ENCODE data around the gene TMEM63A. TPM values are rescaled to one million over a fixed set of nuclear protein-coding genes. Genes with fewer than 3 reads are reported as not detected.

Gene TMEM63A
- polyA plus RNA-seq, 1 of the 3 experiments (the other 2 are of a cell fraction), result 13.5 TPM

GRCh38 chr1:225830841-225831240 lies 51.3 kb downstream of the TMEM63A start:
- Histone ChIP-seq H3K27ac (ENCODE audit: low read depth in 2 of 2, low read length in 1 of 2) (no peak overlapping the region), H3K9ac (no peak overlapping the region), H3K27me3 (ENCODE audit: insufficient read depth) (no peaks in the 10 kb centered on the region), H3K4me3 (ENCODE audit: low read depth in 2 of 2, low read length in 1 of 2) (no peak overlapping the region), H3K4me2 (no peak overlapping the region), H3K79me2 (ENCODE audit: insufficient read depth) (no peaks in the 10 kb centered on the region), H2AFZ (ENCODE audit: low read depth) (no peak overlapping the region), H3K4me1 (ENCODE audit: control insufficient read depth in 1 of 2, insufficient read depth in 2 of 2, low read depth in 1 of 2, low read length in 1 of 2) (no peaks in the 10 kb centered on the region; a peak in 1 of 4 replicates), H3F3A (replicated peaks; ENCODE audit: insufficient read depth) (no peaks in the 10 kb centered on the region), H3K9me2 (no peaks in the 10 kb centered on the region), H3K36me3 (replicated peaks in 1 of 2; ENCODE audit: control insufficient read depth in 1 of 2, insufficient read depth in 2 of 2, low read length in 1 of 2) (peaks cover 15 to 20% of the 10 kb centered on the region in 2 experiments), H4K20me1 (ENCODE audit: insufficient read depth) (no peaks in the 10 kb centered on the region), H3K9me3 (no peaks in the 10 kb centered on the region)
- no peak for DNase-seq
- 98% methylated on average over 6 of the region's 6 CpGs for WGBS (ENCODE audit: low lambda C conversion rate)
- POLR2A ChIA-PET, result no interaction called here
- no peak for TF ChIP-seq GABPA (IDR thresholded peaks at IDR 0.05; ENCODE audit: low read depth)
- CTCF ChIA-PET, result interaction anchor here (1.6 kb wide), 1 partner anchor 59 kb away, joined by 3 read pairs; no protein-coding TSS in a partner anchor

GRCh38 chr1:225828706-225829345 lies 53.4 kb downstream of the TMEM63A start:
- Histone ChIP-seq H3F3A (replicated peaks; ENCODE audit: insufficient read depth) (no peaks in the 10 kb centered on the region), H3K9me3 (no peaks in the 10 kb centered on the region), H4K20me1 (ENCODE audit: insufficient read depth) (no peaks in the 10 kb centered on the region), H3K9ac (no peak overlapping the region), H3K4me2 (no peak overlapping the region), H2AFZ (ENCODE audit: low read depth) (no peak overlapping the region), H3K4me1 (ENCODE audit: control insufficient read depth in 1 of 2, insufficient read depth in 2 of 2, low read depth in 1 of 2, low read length in 1 of 2) (peaks cover 0 to 6% of the 10 kb centered on the region in 2 experiments; a peak in 1 of 4 replicates), H3K79me2 (ENCODE audit: insufficient read depth) (no peaks in the 10 kb centered on the region), H3K27me3 (ENCODE audit: insufficient read depth) (no peaks in the 10 kb centered on the region), H3K36me3 (replicated peaks in 1 of 2; ENCODE audit: control insufficient read depth in 1 of 2, insufficient read depth in 2 of 2, low read length in 1 of 2) (peaks cover 15 to 20% of the 10 kb centered on the region in 2 experiments), H3K27ac (ENCODE audit: low read depth in 2 of 2, low read length in 1 of 2) (no peak overlapping the region), H3K9me2 (no peaks in the 10 kb centered on the region), H3K4me3 (ENCODE audit: low read depth in 2 of 2, low read length in 1 of 2) (no peak overlapping the region)
- POLR2A ChIA-PET, result no interaction called here
- TF ChIP-seq EP300 (IDR thresholded peaks at IDR 0.05; ENCODE audit: borderline replicate concordance in 1 of 2, low read depth in 1 of 2, low read length in 1 of 2), result no peak
- no peak for TF ChIP-seq GATA2 (CRISPR knock-in tag; IDR thresholded peaks at IDR 0.05)
- no peak for TF ChIP-seq USF2 (IDR thresholded peaks at IDR 0.05; ENCODE audit: borderline replicate concordance, low read depth, low read length)
- no peak for TF ChIP-seq MAX (IDR thresholded peaks at IDR 0.05; ENCODE audit: low read depth)
- TF ChIP-seq FOSL2 (IDR thresholded peaks at IDR 0.05; ENCODE audit: borderline replicate concordance, low read depth), result no peak
- TF ChIP-seq ELF1 (IDR thresholded peaks at IDR 0.05), result no peak
- TF ChIP-seq CHD2 (IDR thresholded peaks at IDR 0.05; ENCODE audit: low read length, partially characterized antibody), result no peak
- TF ChIP-seq GABPA (IDR thresholded peaks at IDR 0.05; ENCODE audit: low read depth), result no peak
- TF ChIP-seq RFX5 (IDR thresholded peaks at IDR 0.05; ENCODE audit: low read length), result no peak
- no peak for TF ChIP-seq YY1 (IDR thresholded peaks at IDR 0.05; ENCODE audit: low read depth)
- TF ChIP-seq POLR2AphosphoS5 (IDR thresholded peaks at IDR 0.05; ENCODE audit: low read depth, low read length), result no peak
- no peak for TF ChIP-seq CTCF (IDR thresholded peaks at IDR 0.05)
- no peak for TF ChIP-seq RXRA (IDR thresholded peaks at IDR 0.05; ENCODE audit: borderline replicate concordance, low read depth)
- DNase-seq, result no peak
- CTCF ChIA-PET, result interaction anchor here (1.7 kb wide), 1 partner anchor 354 kb away, joined by 4 read pairs; no protein-coding TSS in a partner anchor
- 94% methylated on average over 14 of the region's 14 CpGs for WGBS (ENCODE audit: low lambda C conversion rate)

Data from SK-N-SH (cell line).